Right cardiac atrium (tissue), 5 donors: ENCODE results near the gene KCNT2. TPM values are rescaled to one million over a fixed set of nuclear protein-coding genes. Genes with fewer than 3 reads are reported as not detected.
"Not testable (repeated sequence)": the region's sequence is repeated elsewhere in the genome, so short reads cannot be mapped to it uniquely, and the experiment has no call there.

Experiments
- ATAC-seq, 2 donors: fragments of 200-7000 bp; cut with Tn5 transposase; one replicate each; pipeline versions ENCODE4 v1.8.0 to v1.9.1; 2020; ENCODE audit warnings: moderate library complexity in 2 of 2, mild to moderate bottlenecking in 1 of 2
- DNase-seq, 3 donors: peaks; one replicate each; pipeline ENCODE4 v3.0.0-alpha.2; 2020
- H3K27ac ChIP-seq: one replicate; pipeline ENCODE4 v1.5.1; 2013; ENCODE audit warnings: mild to moderate bottlenecking, low read length, control low read depth, moderate library complexity
- H3K27me3 ChIP-seq: one replicate; pipeline ENCODE4 v1.6.1; 2013; ENCODE audit not compliant: control insufficient read depth, insufficient read depth
- H3K4me1 ChIP-seq: one replicate; pipeline ENCODE4 v1.6.1; 2013; ENCODE audit warnings: low read length; ENCODE audit not compliant: control insufficient read depth, insufficient read depth
- H3K4me3 ChIP-seq: one replicate; pipeline ENCODE4 v1.5.1; 2013; ENCODE audit warnings: low read length, control low read depth
- H3K9me3 ChIP-seq: one replicate; pipeline ENCODE4 v1.6.1; 2013; ENCODE audit warnings: low read length; ENCODE audit not compliant: control insufficient read depth
- WGBS: extraction: QIAGEN DNeasy Blood & Tissue Kit; methylation state at CpG from one replicate; pipeline ENCODE4 v1.1.7; 2013; 5-methylcytosine and 5-hydroxymethylcytosine counted together
- intact Hi-C, 4 donors: fragments of 100-400 bp; cut with DNase I; formaldehyde crosslinking; loops; one replicate each; pipeline versions ENCODE4 v1.11.0 to v1.14.0; 2022 to 2023
- polyA plus RNA-seq: library from polyadenylated mRNA; stranded (reverse); fragments of 200-250 nt; gene quantifications from one replicate; pipeline ENCODE4 v1.2.3, GENCODE V29; 2013
- total RNA-seq, 4 donors: library from RNA; stranded (reverse); fragmentation: NEBNext Ultra II Directional; extraction: Animal tissue kit (Norgen Biotek cat#: 25700); gene quantifications; one replicate each; pipeline ENCODE4 v1.2.1, GENCODE V29; 2021
- donor health status: healthy with polysubstance abuse.
- donor health status: DM: no; HTN: yes; CAD: no.
- donor health status: DM: no; HTN: no; CAD: no.
- donor health status: DM: no; HTN: yes; CAD: no; lungs with severe emphysema.
- donor health status: DM: yes; HTN: yes; CAD: no.

Gene KCNT2
- total and polyA plus RNA-seq, 5 donors = 1.9 to 7.1 (median 4.1) TPM

- H3K27ac ChIP-seq = no peak overlapping the region
- DNase-seq (no peak), ATAC-seq (no peak)
- H3K4me3 ChIP-seq = no peak overlapping the region
- 100% methylated on average over 1 of the region's 1 CpG for WGBS
- intact Hi-C loops = no loop called here
- H3K9me3 ChIP-seq = no peaks in the 10 kb centered on the region
- no peaks in the 10 kb centered on the region for H3K27me3 ChIP-seq
- no peaks in the 10 kb centered on the region for H3K4me1 ChIP-seq
These were observed 63.0 kb downstream of the KCNT2 start for GRCh38 chr1:196545222-196545621.

GRCh38 chr1:196544617-196545016, 63.6 kb downstream of the KCNT2 start:
- no peak overlapping the region for H3K4me3 ChIP-seq
- no peaks in the 10 kb centered on the region for H3K27me3 ChIP-seq
- no peak overlapping the region for H3K27ac ChIP-seq
- ATAC-seq (no peak), DNase-seq (no peak)
- intact Hi-C loops = no loop called here
- H3K4me1 ChIP-seq = no peaks in the 10 kb centered on the region
- no peaks in the 10 kb centered on the region for H3K9me3 ChIP-seq
- 59% methylated on average over 1 of the region's 1 CpG for WGBS

DNA sequence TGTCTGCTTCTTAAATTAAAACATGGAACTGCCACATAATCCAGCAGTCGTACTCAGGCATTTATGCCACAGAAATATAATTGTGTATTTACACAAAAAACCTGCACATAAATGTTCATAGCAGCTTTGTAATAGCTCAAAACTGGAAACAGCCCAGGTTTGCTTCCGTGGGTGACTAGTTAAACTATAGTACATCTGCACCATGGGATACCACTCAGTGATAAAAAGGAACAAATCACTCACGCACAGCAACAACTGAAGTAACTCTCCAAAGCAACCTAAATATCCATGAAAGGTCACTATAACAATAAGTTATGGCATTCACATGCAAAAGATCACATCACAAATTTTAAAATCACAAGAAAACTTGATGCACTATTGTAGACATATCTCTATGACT, 64.4 kb downstream of the KCNT2 start:
- intact Hi-C loops = no loop called here
- Histone ChIP-seq H3K4me1 (no peaks in the 10 kb centered on the region), H3K27ac (no peak overlapping the region), H3K4me3 (no peak overlapping the region), H3K9me3 (no peaks in the 10 kb centered on the region), H3K27me3 (no peaks in the 10 kb centered on the region)
- DNase-seq = no peak
- WGBS = 67% methylated on average over 3 of the region's 3 CpGs
- no peak for ATAC-seq

- 92% methylated on average over 4 of the region's 4 CpGs for WGBS
- H3K4me1 ChIP-seq = no peaks in the 10 kb centered on the region
- no peak for DNase-seq
- no peak for ATAC-seq
- no peak overlapping the region for H3K27ac ChIP-seq
- no peaks in the 10 kb centered on the region for H3K9me3 ChIP-seq
- intact Hi-C loops = no loop called here
- H3K4me3 ChIP-seq = no peak overlapping the region
- H3K27me3 ChIP-seq = no peaks in the 10 kb centered on the region
These were observed 69.8 kb downstream of the KCNT2 start for GRCh38 chr1:196538473-196538872.

DNA sequence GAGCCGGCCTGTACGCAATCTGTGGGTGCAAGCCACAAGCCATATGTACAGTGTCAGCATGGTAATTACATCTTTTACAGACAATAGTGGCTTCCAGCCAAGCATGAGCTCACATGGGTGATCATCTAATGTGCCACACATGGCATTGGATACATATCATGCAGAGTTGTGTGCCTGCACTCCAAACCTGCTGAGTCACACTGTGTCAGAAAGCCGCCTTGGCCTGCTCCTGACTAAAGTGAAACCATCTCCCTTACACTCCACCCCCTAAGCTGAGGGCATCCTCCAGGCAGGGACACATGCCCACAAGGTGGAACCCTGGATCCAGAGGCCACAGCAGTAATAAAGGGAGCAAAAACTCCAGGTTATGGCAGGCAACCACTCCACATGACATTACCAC, 72.5 kb downstream of the KCNT2 start:
- no peak for DNase-seq
- Histone ChIP-seq H3K4me3 (no peak overlapping the region), H3K9me3 (no peaks in the 10 kb centered on the region), H3K4me1 (no peaks in the 10 kb centered on the region), H3K27me3 (no peaks in the 10 kb centered on the region), H3K27ac (no peak overlapping the region)
- ATAC-seq = no peak
- 78% methylated on average over 3 of the region's 3 CpGs for WGBS
- intact Hi-C loops = no loop called here

DNA sequence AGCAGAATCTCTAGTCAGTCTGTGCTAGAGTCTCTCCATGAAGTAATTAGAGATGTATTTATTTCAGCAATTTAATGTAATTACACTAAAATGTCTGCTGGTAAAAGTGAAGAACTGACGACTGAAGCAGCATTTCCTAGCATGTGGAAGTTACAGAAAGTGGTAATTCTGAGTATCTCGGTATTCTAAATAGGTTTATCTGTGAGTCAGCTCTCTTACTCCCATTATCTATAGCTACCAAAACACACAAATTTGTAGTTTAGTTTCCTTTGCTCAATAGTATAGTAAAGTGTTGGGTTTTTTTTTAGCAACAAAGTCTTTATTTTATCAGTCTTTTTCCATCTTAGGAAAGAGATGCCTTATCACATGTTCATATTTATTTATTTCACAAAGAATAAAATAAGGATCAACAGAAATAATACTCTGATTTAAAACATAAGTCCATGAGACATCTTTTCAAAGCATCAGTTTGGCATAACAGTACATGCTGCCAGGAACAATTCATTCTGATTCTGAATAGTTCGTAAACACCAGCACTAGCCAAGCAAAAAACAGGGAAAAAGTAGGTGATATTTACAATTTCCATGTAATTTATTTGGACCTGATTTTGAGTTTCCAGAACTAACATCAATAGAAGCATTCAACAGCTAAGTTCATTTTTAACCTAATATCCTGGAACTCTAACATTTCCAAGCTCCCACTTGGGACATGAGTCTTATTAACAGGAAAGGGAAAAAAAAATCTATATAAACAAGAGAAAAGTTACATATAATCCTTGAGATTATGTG, 76.3 kb downstream of the KCNT2 start:
- 43% methylated on average over 3 of the region's 3 CpGs for WGBS
- DNase-seq (no peak), ATAC-seq (peak; percentile 14 to 83)
- no peaks in the 10 kb centered on the region for H3K9me3 ChIP-seq
- intact Hi-C loops = no loop called here
- no peaks in the 10 kb centered on the region for H3K4me1 ChIP-seq
- H3K4me3 ChIP-seq = no peak overlapping the region
- no peaks in the 10 kb centered on the region for H3K27me3 ChIP-seq
- H3K27ac ChIP-seq = no peak overlapping the region

- H3K27me3 ChIP-seq = no peaks in the 10 kb centered on the region
- WGBS = 63% methylated on average over 2 of the region's 2 CpGs
- ATAC-seq = no peak
- intact Hi-C loops = no loop called here
- no peaks in the 10 kb centered on the region for H3K9me3 ChIP-seq
- H3K4me3 ChIP-seq = no peak overlapping the region
- no peak overlapping the region for H3K27ac ChIP-seq
- H3K4me1 ChIP-seq = no peaks in the 10 kb centered on the region
- DNase-seq = no peak
These were observed 80.3 kb downstream of the KCNT2 start for GRCh38 chr1:196527919-196528318.

GRCh38 chr1:196522574-196523345, 85.5 kb downstream of the KCNT2 start:
- H3K27me3 ChIP-seq, ATAC-seq, intact Hi-C loops, H3K9me3 ChIP-seq, H3K4me1 ChIP-seq, DNase-seq, H3K27ac ChIP-seq, H3K4me3 ChIP-seq: not testable (repeated sequence)
- 90% methylated on average over 12 of the region's 12 CpGs for WGBS

DNA sequence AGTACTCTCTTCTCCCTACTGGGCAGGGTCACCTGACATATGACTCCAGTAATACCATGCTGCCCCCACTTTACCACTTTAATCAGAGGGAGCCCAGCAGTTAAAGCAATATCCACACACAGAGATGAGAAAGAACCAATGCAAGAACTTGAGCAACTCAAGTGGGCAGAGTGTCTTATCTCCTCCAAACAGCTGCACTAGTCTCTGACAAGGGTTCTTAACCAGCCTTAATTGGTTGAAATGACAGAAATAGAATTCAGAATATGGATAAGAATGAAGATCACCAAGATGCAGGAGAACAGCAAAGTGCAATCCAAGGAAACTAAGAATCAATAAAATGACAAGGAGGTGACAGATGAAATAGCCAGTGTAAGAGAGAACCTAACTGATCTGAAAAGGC, 91.0 kb downstream of the KCNT2 start:
- no peak for DNase-seq
- no peak overlapping the region for H3K27ac ChIP-seq
- no peak overlapping the region for H3K4me3 ChIP-seq
- intact Hi-C loops = no loop called here
- H3K4me1 ChIP-seq = no peaks in the 10 kb centered on the region
- no peak for ATAC-seq
- no peaks in the 10 kb centered on the region for H3K27me3 ChIP-seq
- H3K9me3 ChIP-seq = no peaks in the 10 kb centered on the region

- no peak for DNase-seq
- WGBS = 69% methylated on average over 3 of the region's 3 CpGs
These were observed 91.9 kb downstream of the KCNT2 start for GRCh38 chr1:196516373-196516772.

DNA sequence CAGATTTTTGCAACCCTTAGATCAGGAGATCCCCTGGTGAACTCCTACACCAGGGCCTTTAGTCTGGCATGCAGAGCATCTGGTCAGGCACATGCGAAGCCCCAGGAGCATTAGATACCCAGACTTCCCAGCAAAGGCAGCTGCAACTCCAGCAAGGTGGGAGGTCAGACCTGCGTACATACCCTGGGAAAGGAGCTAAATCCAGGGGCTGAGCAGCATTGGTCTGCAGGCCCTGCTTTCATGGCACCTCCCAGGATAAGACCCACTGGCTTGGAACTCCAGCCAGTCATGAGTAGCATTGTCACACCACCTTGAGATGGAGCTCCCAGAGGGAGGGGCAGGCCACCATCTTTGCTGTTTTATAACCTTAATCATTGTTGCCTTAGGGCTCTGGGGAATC, 92.3 kb downstream of the KCNT2 start:
- no peak for DNase-seq
- no peaks in the 10 kb centered on the region for H3K4me1 ChIP-seq
- intact Hi-C loops = no loop called here
- H3K27me3 ChIP-seq = no peaks in the 10 kb centered on the region
- peak overlapping the region; percentile 10 for H3K27ac ChIP-seq
- no peak for ATAC-seq
- H3K9me3 ChIP-seq = no peaks in the 10 kb centered on the region
- 89% methylated on average over 2 of the region's 2 CpGs for WGBS
- no peak overlapping the region for H3K4me3 ChIP-seq

More at GRCh38 chr1:196516373-196516772, 91.9 kb downstream of the KCNT2 start:
- no peaks in the 10 kb centered on the region for H3K9me3 ChIP-seq
- ATAC-seq = no peak
- intact Hi-C loops = no loop called here
- no peak overlapping the region for H3K27ac ChIP-seq
- no peaks in the 10 kb centered on the region for H3K4me1 ChIP-seq
- no peak overlapping the region for H3K4me3 ChIP-seq
- no peaks in the 10 kb centered on the region for H3K27me3 ChIP-seq
